ENCODE results near the gene P4HB.

DNA sequence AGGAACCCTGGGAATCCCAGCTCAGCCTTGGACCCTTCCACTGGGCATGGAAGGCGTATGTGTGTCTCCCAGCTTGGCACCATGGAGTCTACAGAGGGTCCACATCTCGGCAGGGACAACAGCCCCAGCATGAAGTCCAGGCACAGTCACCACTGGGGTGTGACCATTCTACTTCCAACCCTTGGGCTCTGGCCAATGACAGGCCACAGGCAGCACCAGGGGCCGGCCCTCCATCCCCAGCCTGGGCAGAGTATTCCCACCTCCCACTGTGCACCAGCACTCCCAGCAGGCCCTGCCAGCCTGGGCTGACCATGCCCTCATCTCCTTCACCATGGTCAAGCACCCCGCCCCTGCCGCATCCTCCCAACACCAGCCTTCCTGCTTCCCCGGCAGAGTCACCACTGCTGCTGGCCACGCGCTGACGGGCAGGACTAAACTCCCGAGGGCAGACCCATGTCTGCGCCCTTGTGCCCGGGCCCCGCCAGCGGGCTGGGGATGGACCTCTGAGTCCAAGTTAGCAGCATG is 15.9 kb downstream of the P4HB start:
- TF ChIP-seq, protein P1, sequence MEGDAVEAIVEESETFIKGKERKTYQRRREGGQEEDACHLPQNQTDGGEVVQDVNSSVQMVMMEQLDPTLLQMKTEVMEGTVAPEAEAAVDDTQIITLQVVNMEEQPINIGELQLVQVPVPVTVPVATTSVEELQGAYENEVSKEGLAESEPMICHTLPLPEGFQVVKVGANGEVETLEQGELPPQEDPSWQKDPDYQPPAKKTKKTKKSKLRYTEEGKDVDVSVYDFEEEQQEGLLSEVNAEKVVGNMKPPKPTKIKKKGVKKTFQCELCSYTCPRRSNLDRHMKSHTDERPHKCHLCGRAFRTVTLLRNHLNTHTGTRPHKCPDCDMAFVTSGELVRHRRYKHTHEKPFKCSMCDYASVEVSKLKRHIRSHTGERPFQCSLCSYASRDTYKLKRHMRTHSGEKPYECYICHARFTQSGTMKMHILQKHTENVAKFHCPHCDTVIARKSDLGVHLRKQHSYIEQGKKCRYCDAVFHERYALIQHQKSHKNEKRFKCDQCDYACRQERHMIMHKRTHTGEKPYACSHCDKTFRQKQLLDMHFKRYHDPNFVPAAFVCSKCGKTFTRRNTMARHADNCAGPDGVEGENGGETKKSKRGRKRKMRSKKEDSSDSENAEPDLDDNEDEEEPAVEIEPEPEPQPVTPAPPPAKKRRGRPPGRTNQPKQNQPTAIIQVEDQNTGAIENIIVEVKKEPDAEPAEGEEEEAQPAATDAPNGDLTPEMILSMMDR (conservative IDR thresholded peaks at IDR 0.05; ENCODE audit: low read depth in 2 of 2) = no peak
- TF ChIP-seq EZH2phosphoT487 (IDR thresholded peaks at IDR 0.05; ENCODE audit: unreplicated experiment) (no peak), EZH2 (IDR thresholded peaks at IDR 0.05; ENCODE audit: low read depth, unreplicated experiment) (no peak), STAT1 (IDR thresholded peaks at IDR 0.05; ENCODE audit: unreplicated experiment) (no peak), POLR2AphosphoS5 (IDR thresholded peaks at IDR 0.05; ENCODE audit: low read depth) (no peak)

Measured in GM23338 (cell line).